Left kidney (tissue), 2 donors: ENCODE measurements around the gene PI4KB. TPM values are rescaled to one million over a fixed set of nuclear protein-coding genes. Genes with fewer than 3 reads are reported as not detected.
"Not testable (repeated sequence)": the region's sequence is repeated elsewhere in the genome, so short reads cannot be mapped to it uniquely, and the experiment has no call there.

Experiments
- DNase-seq: peaks from one replicate; pipeline ENCODE4 v3.0.0-alpha.2; 2013
- polyA plus RNA-seq: library from polyadenylated mRNA; unstranded; fragments of 120-200 nt; gene quantifications from one replicate; pipeline ENCODE4 v1.2.1, GENCODE V29; 2013; ENCODE audit not compliant: insufficient read length

The PI4KB gene
- polyA plus RNA-seq, 1 donor, result 73.8 TPM

DNA sequence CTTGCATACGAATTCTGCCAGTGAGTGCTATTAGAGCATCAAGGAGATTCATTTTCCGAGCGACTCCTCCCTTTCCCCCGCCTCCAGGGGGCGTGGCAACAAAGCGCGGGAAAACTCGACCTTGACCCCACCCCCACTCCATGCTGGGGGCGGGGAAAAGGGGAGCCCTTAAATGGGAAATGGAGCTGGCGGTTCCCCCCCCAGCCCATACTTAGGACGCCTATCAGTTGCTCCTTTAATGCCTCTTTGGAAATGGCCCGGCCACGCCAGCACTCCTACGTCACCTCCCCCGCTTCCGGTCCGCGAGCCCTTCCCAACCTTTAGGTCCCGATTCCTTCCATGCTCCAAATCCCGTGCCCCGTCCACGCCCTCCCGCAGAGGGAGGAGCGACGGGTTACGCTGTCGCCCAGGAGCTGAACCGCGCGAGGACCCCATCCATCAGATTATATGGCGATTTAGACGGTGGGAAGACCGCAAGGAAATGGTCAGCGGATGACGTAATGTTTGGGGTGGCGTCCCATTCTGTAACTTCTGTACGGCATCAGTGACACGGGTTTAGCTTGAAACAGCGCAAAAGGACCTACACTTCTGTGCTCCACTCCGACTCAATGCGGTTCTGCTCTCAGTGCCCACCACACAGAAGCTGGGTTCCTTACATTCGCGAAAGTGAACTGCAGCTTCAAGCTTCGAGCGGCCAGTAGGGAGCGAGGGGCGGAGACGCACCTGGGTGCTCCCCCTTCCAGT, 45.8 kb downstream of the PI4KB start:
- peak; percentile 98 for DNase-seq

DNA sequence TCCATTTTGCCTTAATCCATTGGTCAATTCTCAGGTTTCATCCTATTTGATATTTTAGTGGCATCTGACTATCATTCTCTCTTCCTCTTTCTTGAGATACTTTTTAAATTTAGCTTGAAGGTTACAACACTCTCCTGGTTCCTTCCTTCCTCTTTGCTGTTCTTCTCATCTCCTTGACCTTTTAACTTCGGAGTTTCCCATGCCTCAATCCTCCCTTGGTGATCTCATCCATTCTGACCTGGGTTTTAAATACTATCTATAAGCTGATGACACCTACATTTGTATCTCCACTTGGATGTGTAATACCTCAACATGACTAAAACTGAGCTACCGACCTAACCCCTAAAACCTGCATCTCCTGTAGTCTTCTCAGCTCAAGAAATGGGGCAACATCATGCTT, 50.0 kb downstream of the PI4KB start:
- DNase-seq, result no peak

DNA sequence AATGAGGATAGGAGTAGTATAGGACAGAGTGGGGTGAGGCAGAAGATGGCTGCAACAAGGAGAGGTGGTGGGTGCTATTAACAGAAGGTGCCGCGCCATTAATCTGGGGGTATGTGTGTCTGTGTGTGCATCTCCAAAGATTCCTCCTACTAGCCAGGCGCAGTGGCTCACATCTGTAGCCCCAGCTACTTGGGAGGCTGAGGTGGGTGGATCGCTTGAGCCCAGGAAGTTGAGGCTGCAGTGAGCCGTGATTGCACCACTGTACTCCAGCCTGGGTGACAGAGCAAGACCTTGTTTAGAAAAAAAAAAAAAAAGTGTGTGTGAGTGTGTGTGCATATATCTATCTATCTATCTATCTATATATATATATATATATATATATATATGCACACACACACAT, 51.9 kb downstream of the PI4KB start:
- DNase-seq, result not testable (repeated sequence)

DNA sequence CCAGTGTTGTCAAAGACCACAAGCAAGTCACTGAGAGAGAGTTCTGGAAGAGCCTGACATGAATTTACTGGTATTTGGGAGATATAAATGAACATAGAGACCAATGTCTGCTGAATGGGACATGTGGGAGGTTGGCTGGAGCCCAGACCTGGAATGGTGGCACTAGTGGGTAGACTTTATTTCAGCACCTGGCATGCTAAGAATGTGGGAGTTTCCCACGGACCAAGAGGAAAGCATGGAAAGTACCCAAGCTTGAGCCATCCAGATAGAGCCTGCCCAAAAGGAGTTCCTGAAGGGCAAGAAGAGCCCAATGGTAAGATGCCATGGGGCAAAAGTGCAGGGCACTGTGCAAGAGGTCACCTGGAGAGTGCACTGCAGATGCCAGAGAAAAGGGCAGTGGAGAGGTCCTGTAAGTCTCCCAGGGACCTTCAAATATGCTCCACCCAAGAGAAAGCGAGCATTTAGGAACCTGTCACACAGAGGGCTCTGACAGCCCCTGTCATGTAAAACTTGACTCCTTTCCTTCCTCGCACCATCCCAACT, 53.2 kb downstream of the PI4KB start:
- no peak for DNase-seq

DNA sequence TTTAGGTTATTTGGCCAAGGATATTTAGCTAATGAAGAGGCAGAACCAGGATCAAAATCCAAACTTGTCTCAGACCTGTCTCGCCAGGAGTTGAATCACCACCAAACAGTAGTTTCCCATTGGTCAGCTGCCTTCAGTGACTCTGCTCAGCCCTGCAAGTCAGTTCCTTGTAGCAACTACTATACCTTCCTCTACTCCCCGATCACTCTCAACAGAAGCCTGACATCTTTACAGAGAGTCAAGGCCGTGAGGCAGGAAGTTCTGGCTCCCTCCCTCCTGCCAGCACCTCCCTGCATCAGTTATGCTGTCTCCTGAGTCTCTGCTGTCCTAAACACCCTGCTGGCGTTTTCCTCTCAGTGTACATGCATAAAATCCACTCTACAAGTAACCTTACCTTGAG, 59.5 kb downstream of the PI4KB start:
- DNase-seq, result no peak

DNA sequence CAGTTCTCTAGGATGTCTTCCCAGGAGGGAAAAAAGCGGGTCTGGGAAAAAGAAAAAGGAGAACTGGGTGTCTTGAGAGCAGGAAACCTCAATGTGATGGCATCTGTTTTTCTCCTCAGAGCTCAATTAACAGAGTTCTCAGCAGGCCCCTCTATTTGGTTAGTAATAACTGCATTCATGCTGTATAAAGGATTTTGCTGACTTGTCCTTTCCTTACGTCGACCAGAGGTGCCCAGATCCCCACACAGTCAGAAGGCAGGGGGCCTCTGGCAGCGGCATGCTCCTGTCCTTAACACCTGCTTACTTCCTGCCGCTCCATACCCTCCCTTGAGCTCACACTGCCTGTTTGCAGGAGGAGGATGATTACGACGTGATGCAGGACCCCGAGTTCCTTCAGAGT, 60.4 kb downstream of the PI4KB start:
- no peak for DNase-seq

DNA sequence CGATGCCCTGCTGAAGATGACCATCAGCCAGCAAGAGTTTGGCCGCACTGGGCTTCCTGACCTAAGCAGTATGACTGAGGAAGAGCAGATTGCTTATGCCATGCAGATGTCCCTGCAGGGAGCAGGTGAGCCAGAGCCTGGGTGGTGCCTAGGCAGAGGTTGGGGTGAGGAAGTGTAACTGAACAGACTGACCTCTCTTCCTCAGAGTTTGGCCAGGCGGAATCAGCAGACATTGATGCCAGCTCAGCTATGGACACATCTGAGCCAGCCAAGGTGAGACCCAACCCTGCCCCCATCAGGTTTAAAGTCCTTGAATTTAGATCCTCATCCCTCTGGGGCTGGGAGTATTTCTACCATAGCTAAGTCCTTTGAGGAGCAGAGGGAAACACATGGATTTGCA, 60.9 kb downstream of the PI4KB start:
- no peak for DNase-seq

DNA sequence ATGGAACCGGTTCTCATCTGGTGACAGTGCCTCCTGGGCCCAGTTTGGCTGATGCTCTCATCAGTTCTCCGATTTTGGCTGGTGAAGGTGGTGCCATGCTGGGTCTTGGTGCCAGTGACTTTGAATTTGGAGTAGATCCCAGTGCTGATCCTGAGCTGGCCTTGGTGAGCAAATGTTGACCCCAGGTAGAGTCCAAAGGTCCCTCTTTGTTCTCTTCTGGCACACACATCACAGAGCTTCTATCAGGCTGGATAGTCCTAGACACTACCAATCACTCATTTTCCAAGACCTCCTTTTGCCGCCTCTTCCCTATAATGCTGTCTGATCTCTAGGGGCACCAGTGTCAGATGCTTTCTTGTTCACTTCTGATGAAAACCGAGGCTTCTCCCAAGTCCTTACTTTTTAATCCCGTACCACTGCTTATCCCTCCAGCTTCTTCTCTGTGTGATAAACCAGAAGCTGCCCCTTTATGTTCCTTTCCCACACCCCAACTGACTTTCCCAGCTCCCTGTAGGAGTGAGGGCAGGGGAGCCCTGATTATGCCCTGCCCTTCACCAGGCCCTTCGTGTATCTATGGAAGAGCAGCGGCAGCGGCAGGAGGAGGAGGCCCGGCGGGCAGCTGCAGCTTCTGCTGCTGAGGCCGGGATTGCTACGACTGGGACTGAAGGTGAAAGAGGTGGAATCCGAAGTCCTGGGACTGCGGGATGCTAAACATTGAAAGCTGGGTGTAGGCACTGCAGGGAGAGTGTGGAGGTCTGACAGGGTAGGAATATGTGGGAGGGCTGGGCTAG, 61.6 kb downstream of the PI4KB start:
- no peak for DNase-seq

DNA sequence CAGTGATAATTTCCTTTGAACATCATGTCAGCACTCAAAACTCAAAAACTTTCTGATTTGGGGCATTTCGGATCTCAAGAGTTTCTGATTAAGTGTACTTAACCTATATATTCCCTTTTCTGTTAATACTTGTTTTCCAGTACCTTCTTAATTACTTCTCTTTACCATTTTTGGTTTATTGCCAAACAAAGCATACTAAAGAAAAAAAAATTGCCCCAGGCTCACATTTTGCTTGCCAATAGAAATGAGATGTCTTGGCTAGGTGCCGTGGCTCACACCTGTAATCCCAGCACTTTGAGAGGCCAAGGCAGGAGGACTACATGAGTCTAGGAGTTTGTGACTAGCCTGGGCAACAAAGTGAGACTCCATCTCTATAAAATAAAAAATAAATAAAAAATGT, 67.9 kb downstream of the PI4KB start:
- no peak for DNase-seq

DNA sequence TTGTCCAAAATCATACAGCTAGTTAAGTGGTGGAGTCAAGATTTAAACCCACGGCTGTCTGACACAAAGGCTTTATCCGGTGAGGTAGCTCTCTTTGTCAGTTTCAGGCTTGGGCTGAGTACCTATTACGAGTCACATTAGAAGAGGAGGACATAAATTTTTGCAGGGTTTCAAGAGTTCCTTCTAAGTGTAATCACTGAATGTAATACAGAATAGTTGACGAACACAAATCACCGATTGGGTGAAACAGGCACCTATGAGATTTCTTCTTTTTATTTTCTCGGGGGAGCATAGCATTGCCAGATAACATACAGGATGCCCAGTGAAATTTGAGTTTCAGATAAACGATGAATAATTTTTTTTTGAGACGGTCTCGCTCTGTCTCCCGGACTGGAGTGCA, 71.8 kb downstream of the PI4KB start:
- DNase-seq, result no peak

DNA sequence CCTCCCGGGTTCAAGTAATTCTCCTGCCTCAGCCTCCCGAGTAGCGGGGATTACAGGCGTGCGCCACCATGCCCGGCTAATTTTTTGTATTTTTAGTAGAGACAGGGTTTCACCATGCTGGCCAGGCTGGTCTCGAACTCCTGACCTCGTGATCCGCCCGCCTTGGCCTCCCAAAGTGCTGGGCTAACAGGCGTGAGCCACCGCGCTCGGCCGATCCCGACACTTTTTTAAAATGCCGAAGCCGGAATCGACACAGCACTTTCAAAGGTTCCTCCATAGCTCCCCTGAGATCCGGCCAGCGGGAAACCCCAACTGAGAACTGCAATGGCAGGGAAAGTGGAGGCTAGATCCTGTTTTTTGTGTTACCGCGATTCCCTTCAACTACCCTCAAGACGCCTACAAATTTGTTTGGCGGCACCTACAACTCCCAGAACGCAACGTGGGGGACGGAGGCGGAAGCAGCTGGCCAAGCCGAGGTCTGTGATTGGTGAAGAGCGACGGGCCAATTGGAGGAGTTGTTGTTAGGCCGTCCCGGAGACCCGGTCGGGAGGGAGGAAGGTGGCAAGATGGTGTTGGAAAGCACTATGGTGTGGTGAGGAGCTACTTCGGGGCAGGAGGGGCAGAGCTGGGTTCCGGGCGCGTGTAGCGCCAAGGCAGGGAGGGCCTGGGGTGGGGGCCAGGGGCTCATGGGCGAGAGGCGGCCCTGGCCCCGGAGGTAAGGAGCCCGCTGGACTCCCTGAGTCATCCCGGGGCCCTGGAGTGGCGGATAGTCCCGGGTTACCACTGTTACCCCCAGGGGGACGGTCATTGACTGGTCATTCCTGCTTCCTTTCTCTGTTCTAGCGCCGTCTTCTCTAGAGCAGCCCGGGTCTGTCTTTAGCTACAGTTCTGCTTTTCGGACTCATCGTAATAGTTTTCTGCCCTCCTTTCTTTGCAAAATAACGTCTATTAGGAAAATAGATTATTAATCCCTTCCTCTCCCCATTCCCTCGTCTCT, 72.7 kb downstream of the PI4KB start, which contains the start of gene PSMD4:
Gene PSMD4, plus strand, starts transcription at position 518 of the 997 bp plus-strand sequence. Its CDS starts 49 bp downstream, at position 567.
- peak; percentile 97 for DNase-seq

DNA sequence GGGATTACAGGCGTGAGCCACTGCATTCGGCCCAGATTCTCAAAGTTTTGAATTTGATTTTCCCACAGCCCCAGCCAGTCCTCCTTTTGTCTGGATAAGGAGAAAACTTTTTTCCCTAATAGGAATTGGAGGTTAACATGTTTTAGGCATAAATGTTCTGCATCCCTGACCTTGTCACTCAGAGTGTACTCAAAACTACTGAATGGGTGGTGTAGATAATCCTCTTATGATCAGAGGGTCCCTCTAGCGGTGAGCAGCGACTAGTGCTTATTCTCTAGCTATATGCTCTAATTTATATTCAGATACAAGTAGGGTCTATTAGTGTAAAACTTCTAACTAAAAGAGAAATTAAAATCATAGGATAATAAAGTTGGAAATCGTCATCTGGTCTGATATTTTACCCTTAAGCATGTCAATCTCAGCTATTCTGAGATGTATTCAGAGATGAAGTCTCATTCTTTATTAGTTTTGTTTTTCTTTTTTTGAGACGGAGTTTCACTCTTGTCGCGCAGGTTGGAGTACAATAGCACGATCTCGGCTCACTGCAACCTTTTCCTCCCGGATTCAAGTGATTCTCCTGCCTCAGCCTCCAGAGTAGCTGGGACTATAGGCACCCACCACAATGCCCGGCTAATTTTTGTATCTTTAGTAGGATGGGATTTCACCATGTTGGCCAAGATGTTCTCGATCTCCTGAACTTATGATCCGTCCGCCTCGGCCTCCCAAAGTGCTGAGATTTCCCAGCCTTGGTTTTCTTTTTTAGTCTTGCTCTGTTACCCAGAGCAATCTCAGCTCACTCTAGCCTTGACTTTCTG, 75.4 kb downstream of the PI4KB start:
- peak; percentile 53 for DNase-seq

DNA sequence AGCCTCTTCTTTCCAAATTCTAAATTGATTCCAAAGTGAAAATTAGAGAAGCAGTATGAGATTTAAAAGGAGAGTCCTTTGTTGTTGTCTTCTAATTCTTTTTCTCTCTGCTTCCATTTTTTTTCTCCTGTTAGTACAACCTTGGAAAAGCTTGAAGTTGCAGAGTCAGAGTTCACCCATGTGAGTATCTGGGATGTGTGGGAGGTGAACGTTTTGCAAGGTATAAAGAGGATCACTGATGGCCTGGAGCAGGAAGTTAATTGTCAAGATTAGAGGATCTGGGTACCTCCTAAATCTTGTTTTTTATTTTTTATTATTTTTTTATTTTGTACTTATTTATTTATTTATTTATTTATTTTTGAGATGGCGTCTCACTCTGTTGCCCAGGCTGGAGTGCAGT, 80.4 kb downstream of the PI4KB start:
- DNase-seq, result no peak

DNA sequence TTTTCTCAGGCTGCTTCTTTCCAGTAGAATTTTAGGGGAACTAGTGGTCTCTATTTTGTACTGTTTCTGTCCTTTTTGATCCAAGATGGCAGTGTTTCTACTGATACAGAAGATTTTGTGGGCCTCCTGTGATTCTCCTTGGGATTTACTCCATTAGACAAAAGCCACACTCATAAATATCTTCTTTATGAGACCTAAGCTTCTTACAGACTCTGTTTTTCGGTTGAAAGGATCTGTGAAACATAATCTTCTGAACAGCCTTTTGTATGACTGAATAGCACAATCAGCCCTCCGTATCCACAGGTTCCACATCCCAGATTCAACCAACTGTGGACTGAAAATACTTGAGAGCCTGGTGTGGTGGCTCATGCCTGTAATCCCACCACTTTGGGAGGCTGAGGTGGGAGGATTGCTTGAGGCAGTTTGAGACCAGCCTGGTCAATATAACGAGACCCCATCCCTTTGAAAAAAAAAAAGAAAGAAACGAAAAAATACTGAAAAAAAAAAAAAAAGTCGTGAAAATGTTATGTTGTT, 83.5 kb downstream of the PI4KB start:
- DNase-seq, result no peak

DNA sequence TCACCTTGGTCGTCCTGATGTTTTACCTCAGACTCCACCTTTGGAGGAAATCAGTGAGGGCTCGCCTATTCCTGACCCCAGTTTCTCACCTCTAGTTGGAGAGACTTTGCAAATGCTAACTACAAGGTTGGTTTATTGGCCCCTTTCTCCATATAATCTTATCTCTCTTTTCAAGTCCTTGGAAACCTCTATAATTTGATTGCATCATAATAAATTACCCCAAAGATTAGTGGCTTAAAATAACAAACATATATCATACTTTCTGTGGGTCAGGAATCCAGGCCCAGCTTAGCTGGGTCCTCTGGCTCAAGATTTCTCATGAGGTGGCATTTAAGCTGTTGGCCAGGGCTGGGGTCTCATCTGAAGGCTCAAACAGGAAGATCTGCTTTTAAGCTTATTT, 84.8 kb downstream of the PI4KB start:
- DNase-seq, result no peak

Other genes with a start within 250 kb of the PI4KB start
- 29.8 TPM for gene SEMA6C, start 180.8 kb downstream of the PI4KB start, polyA plus RNA-seq
- gene TNFAIP8L2, start 170.8 kb downstream of the PI4KB start, polyA plus RNA-seq, result 1.6 TPM
- 16.9 TPM for gene LYSMD1, start 161.5 kb downstream of the PI4KB start, polyA plus RNA-seq
- 42.3 TPM for gene SCNM1, start 161.3 kb downstream of the PI4KB start, polyA plus RNA-seq
- 1.7 TPM for gene TMOD4, start 151.4 kb downstream of the PI4KB start, polyA plus RNA-seq
- gene VPS72, start 137.2 kb downstream of the PI4KB start, polyA plus RNA-seq, result 67.6 TPM
- 92.7 TPM for gene PIP5K1A, start 128.9 kb downstream of the PI4KB start, polyA plus RNA-seq
- 181 TPM for gene PSMD4, start 72.7 kb downstream of the PI4KB start, polyA plus RNA-seq
- 21.2 TPM for gene ZNF687, start 45.1 kb downstream of the PI4KB start, polyA plus RNA-seq
- 44.8 TPM for gene RFX5, start 19.8 kb upstream of the PI4KB start, polyA plus RNA-seq
- 50.4 TPM for gene SELENBP1, start 45.3 kb upstream of the PI4KB start, polyA plus RNA-seq
- gene PSMB4, start 72.2 kb upstream of the PI4KB start, polyA plus RNA-seq, result 237 TPM
- gene POGZ, start 132.1 kb upstream of the PI4KB start, polyA plus RNA-seq, result 162 TPM
- 55.6 TPM for gene CGN, start 184.0 kb upstream of the PI4KB start, polyA plus RNA-seq
- 10.5 TPM for gene TUFT1, start 212.9 kb upstream of the PI4KB start, polyA plus RNA-seq